SK-N-SH (cell line): ENCODE results near the gene ALPL. TPM values are rescaled to one million over a fixed set of nuclear protein-coding genes. Genes with fewer than 3 reads are reported as not detected.

ENCODE experiments used
- CTCF ChIA-PET: fragments of 300-600, 350-600 bp; formaldehyde crosslinking; extraction: SDS; loops from one replicate; lab custom pipeline; 2021; lab: Yijun Ruan, JAX
- POLR2A ChIA-PET: fragments of 350-600 bp; sonication (Branson Sonifier 250); formaldehyde crosslinking; extraction: SDS; loops from one replicate; lab custom pipeline; 2020; ENCODE audit warnings: antibody characterized with exemption, inconsistent platforms; lab: Yijun Ruan, JAX
- DNase-seq: peaks from one replicate; pipeline ENCODE4 v3.0.0; 2012
- H2AFZ ChIP-seq: fragments of 200-600 bp; sonication (generic); 2 replicates; pipeline ENCODE4 v1.8.1; 2016; ENCODE audit warnings: antibody characterized with exemption, mild to moderate bottlenecking, low read depth
- H3F3A ChIP-seq: fragments of 200-600 bp; sonication (generic); replicated peaks from 2 replicates; pipeline ENCODE3; 2016; ENCODE audit warnings: antibody characterized with exemption, mild to moderate bottlenecking; ENCODE audit not compliant: insufficient read depth
- H3K27ac ChIP-seq, 2 experiments: fragments of 200-500 bp in 1 of 2; fragments of 200-600 bp in 1 of 2; sonication (Bioruptor generic) in 1 of 2; sonication (generic), shearing (Covaris generic) in 1 of 2; 2 replicates each; pipeline versions ENCODE4 v1.5.1 to v1.6.1; 2014 to 2016; ENCODE audit warnings: low read depth in 2 of 2, inconsistent platforms in 1 of 2, low read length in 1 of 2, mild to moderate bottlenecking in 1 of 2, mixed read lengths in 1 of 2
- H3K27me3 ChIP-seq: fragments of 200-600 bp; sonication (generic), shearing (Covaris generic); 2 replicates; pipeline ENCODE4 v1.6.1; 2016; ENCODE audit warnings: mixed run types; ENCODE audit not compliant: insufficient read depth
- H3K36me3 ChIP-seq, 2 experiments: fragments of 200-500 bp in 1 of 2; fragments of 200-600 bp in 1 of 2; sonication (Bioruptor generic) in 1 of 2; sonication (generic) in 1 of 2; replicated peaks in 1 of 2; 2 replicates each; pipeline versions ENCODE3 to v1.5.1; 2014 to 2016; ENCODE audit warnings: low read length in 1 of 2, mild to moderate bottlenecking in 1 of 2; ENCODE audit not compliant: insufficient read depth in 2 of 2, control insufficient read depth in 1 of 2
- H3K4me1 ChIP-seq, 2 experiments: fragments of 200-500 bp in 1 of 2; fragments of 200-600 bp in 1 of 2; sonication (Bioruptor generic) in 1 of 2; sonication (generic), shearing (Covaris generic) in 1 of 2; 2 replicates each; pipeline versions ENCODE4 v1.5.1 to v1.6.1; 2014 to 2016; ENCODE audit warnings: low read depth in 1 of 2, low read length in 1 of 2, mixed run types in 1 of 2; ENCODE audit not compliant: insufficient read depth in 2 of 2, control insufficient read depth in 1 of 2
- H3K4me2 ChIP-seq: fragments of 200-600 bp; sonication (generic), shearing (Covaris generic); 2 replicates; pipeline ENCODE4 v1.6.1; 2017; ENCODE audit warnings: mixed run types
- H3K4me3 ChIP-seq, 2 experiments: fragments of 200-500 bp in 1 of 2; fragments of 200-600 bp in 1 of 2; sonication (Bioruptor generic) in 1 of 2; sonication (generic), shearing (Covaris generic) in 1 of 2; 2 replicates each; pipeline versions ENCODE4 v1.5.1 to v1.8.1; 2014 to 2016; ENCODE audit warnings: low read depth in 2 of 2, inconsistent platforms in 1 of 2, low read length in 1 of 2, mild to moderate bottlenecking in 1 of 2, mixed read lengths in 1 of 2, moderate library complexity in 1 of 2
- H3K79me2 ChIP-seq: fragments of 200-600 bp; sonication (generic); 2 replicates; pipeline ENCODE4 v1.8.1; 2017; ENCODE audit warnings: mild to moderate bottlenecking; ENCODE audit not compliant: insufficient read depth
- H3K9ac ChIP-seq: fragments of 200-600 bp; sonication (generic); 2 replicates; pipeline ENCODE4 v1.6.1; 2017; ENCODE audit warnings: mixed run types
- H3K9me2 ChIP-seq: fragments of 200-600 bp; sonication (generic); 2 replicates; pipeline ENCODE4 v1.6.1; 2017; ENCODE audit warnings: mixed run types
- H3K9me3 ChIP-seq: fragments of 200-600 bp; sonication (generic); 2 replicates; pipeline ENCODE4 v1.6.1; 2017; ENCODE audit warnings: mixed run types, mild to moderate bottlenecking, moderate library complexity
- H4K20me1 ChIP-seq: fragments of 200-600 bp; sonication (generic); 2 replicates; pipeline ENCODE4 v1.6.1; 2017; ENCODE audit warnings: mild to moderate bottlenecking, mixed run types; ENCODE audit not compliant: insufficient read depth
- EP300 ChIP-seq, 2 experiments: IDR thresholded peaks; 2 replicates each; pipeline versions ENCODE4 v1.4.0 to v1.6.1; 2012; ENCODE audit warnings: borderline replicate concordance in 1 of 2, low read depth in 1 of 2, low read length in 1 of 2
- FOXJ3 ChIP-seq: sonication (generic); formaldehyde crosslinking; IDR thresholded peaks from 2 replicates; pipeline ENCODE4 v1.5.1; 2020; ENCODE audit warnings: mild to moderate bottlenecking, missing genetic modification reagents
- IRF3 ChIP-seq: fragments of 150-350 bp; IDR thresholded peaks from 2 replicates; pipeline ENCODE4 v1.6.1; 2016; ENCODE audit warnings: mild to moderate bottlenecking, low read depth, low read length
- POLR2AphosphoS5 ChIP-seq: IDR thresholded peaks from 2 replicates; pipeline ENCODE4 v1.6.1; 2012; ENCODE audit warnings: low read depth, low read length
- RAD21 ChIP-seq: IDR thresholded peaks from 2 replicates; pipeline ENCODE4 v1.6.1; 2012; ENCODE audit warnings: mild to moderate bottlenecking, low read length
- REST ChIP-seq: IDR thresholded peaks from 2 replicates; pipeline ENCODE4 v1.6.1; 2012; ENCODE audit warnings: mild to moderate bottlenecking, low read depth, low read length, moderate library complexity
- RXRA ChIP-seq: IDR thresholded peaks from 2 replicates; pipeline ENCODE4 v1.4.0; 2012; ENCODE audit warnings: low read depth, mild to moderate bottlenecking, borderline replicate concordance
- SMC3 ChIP-seq: IDR thresholded peaks from 2 replicates; pipeline ENCODE4 v1.6.1; 2012; ENCODE audit warnings: low read depth, low read length, improper control_type of control experiment
- TAF1 ChIP-seq: IDR thresholded peaks from 2 replicates; pipeline ENCODE4 v1.6.1; 2012; ENCODE audit warnings: low read depth, mild to moderate bottlenecking, low read length, moderate library complexity, borderline replicate concordance
- USF1 ChIP-seq: IDR thresholded peaks from 2 replicates; pipeline ENCODE4 v1.4.0; 2012; ENCODE audit warnings: low read depth, borderline replicate concordance
- YY1 ChIP-seq: IDR thresholded peaks from 2 replicates; pipeline ENCODE4 v1.4.0; 2012; ENCODE audit warnings: low read depth, mild to moderate bottlenecking
- ZBTB33 ChIP-seq: IDR thresholded peaks from 2 replicates; pipeline ENCODE4 v1.4.0; 2012; ENCODE audit warnings: low read depth, borderline replicate concordance
- WGBS: methylation state at CpG from one replicate; pipeline ENCODE4 v1.1.6; 2017; ENCODE audit warnings: low lambda C conversion rate; 5-methylcytosine and 5-hydroxymethylcytosine counted together
- polyA plus RNA-seq, 3 experiments: library from polyadenylated mRNA; depleted of rRNA; stranded (reverse); fragments of >200 nt; gene quantifications; 2 replicates each; pipeline ENCODE4 v1.2.3, GENCODE V29; 2012

The ALPL gene
- polyA plus RNA-seq, 1 of the 3 experiments (the other 2 are of a cell fraction) = 0.69 TPM

GRCh38 chr1:21586846-21587601, 77.8 kb downstream of the ALPL start (continued):
- TF ChIP-seq REST (no peak), RAD21 (no peak), FOXJ3 (no peak)

- Histone ChIP-seq H3K27ac (no peak overlapping the region), H4K20me1 (no peaks in the 10 kb centered on the region), H3K9me3 (no peaks in the 10 kb centered on the region), H3F3A (no peaks in the 10 kb centered on the region), H3K4me1 (peaks cover 2 to 28% of the 10 kb centered on the region in 2 experiments; a peak in 2 of 4 replicates), H3K4me2 (no peak overlapping the region), H3K4me3 (no peak overlapping the region), H3K27me3 (no peaks in the 10 kb centered on the region), H3K36me3 (no peaks in the 10 kb centered on the region), H3K9me2 (no peaks in the 10 kb centered on the region), H3K9ac (no peak overlapping the region), H2AFZ (no peak overlapping the region), H3K79me2 (no peaks in the 10 kb centered on the region)
- TF ChIP-seq POLR2AphosphoS5 (no peak), SMC3 (no peak), TAF1 (no peak), YY1 (no peak), ZBTB33 (no peak), RXRA (no peak), IRF3 (no peak), USF1 (no peak), EP300 (IDR thresholded peaks at IDR 0.05; ENCODE audit: borderline replicate concordance in 1 of 2, low read depth in 1 of 2, low read length in 1 of 2) (no peak), REST (no peak)
- WGBS = 93% methylated on average over 5 of the region's 5 CpGs
- no peak for DNase-seq
- ChIA-PET CTCF (interaction anchor here (1.0 to 1.8 kb wide), 4 partner anchors 8 to 217 kb away, joined by 3 to 6 read pairs (median 5); no protein-coding TSS in a partner anchor), POLR2A (no interaction called here)
Observed at GRCh38 chr1:21587602-21587953, 78.4 kb downstream of the ALPL start.
